HG03066 (cell line): ENCODE measurements around the gene SUGP1.

Source experiments
- ATAC-seq: cut with Tn5 transposase; IDR thresholded peaks from one replicate; pipeline ENCODE4 v1.9.1; 2021; ENCODE audit warnings: low read depth; ENCODE audit not compliant: unreplicated experiment

Gene SUGP1

DNA sequence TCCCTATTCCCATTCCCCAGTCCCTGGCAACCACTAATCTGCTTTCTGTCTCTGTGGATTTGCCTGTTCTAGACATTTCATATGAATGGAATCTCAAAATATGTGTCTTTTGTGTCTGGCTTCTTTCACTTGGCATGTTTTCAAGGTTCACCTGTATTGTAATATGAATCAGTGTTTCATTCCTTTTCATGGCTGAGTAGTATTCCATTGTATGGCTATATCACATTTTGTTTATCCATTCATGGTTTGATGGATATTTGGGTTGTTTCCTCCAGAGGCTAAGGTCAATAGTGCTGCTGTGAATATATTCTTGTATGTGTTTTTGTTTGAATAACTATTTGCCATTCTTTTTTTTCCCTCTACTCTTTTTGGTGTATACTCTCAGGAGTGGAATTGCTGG lies 84.1 kb downstream of the SUGP1 start:
- no peak for ATAC-seq

DNA sequence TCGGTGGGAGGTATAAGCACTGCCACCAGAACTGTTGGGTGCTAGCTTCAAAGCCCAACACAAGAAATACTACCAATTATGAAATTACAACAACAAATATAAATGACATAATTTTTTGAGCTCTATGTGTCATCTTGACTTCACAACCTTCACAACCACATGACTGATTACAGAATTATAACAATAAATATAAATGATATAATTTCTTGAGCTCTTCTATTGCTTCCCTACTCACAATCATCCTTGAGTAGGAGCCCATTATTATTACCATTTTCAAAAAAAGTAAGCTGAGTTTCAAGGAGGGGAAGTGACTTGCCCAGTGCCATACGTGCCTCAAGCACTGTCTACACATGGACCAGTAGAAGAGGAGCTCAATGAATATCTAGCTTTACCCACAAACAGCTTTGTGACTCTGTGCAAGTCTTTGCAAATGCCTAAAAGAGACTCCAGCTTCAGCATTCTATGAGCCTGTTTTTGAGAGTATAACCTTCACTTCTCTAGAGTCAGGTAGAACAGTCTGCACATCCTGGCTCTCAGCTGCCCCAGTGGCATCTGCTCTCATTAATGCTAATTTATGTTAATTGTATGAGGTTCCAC lies 86.0 kb downstream of the SUGP1 start:
- ATAC-seq, result no peak

DNA sequence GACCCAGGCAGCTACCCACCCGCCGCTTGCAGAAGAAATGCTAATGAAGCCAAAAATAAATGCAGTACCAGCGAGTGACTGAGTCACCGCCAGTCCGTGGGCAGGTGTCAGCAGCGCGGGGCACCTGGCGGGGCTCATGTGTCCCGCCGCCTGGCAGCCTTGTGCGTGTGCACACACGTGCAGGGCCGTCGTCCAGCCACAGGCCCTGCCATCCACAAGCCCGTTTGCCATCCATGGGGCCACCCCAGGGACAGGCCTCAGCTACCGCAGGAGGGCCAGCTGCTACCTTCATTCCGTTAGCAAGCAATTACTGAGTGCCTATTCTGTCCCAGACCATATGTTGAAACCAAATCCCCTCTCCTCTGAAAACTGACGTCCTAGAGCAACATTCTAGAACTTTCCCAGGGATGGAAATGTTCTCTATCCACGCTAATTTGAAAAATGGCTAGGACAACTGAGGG lies 88.0 kb downstream of the SUGP1 start:
- ATAC-seq, result no peak

DNA sequence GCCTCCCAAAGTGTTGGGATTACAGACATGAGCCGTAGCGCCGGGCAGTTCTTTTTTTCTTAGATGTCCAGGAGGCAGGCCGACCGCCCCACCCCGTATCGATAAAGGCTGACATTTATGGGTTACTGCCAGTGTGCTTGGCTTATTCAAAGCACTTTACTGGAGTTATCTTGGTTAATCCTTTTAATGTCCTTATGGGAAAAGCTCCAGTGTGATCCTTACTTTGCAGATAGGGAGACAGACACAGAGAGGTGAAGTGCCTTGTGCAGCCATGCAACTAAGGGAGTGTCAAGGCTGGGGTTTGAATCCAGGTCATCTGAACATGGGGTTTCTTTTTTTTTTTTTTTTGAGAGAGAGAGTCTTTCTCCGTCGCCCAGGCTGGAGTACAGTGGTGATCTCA lies 89.3 kb downstream of the SUGP1 start:
- no peak for ATAC-seq

DNA sequence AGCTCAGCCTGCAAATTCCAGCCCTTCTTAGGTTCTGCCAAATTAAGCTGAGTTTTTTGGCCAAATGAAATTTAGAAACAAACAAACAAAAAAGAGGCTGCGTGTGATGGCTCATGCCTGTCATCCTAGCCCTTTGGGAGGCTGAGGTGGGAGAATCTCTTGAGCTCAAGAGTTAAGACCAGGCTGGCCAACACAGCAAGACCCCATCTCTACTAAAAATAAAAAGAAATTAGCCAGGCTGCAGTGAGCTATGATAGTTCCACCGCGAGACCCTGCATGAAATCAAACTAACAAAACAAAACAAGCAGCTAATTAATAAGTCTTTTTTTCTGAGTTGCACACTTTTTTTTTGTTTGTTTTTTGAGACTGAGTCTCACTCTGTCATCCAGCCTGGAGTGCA lies 90.6 kb downstream of the SUGP1 start:
- no peak for ATAC-seq

DNA sequence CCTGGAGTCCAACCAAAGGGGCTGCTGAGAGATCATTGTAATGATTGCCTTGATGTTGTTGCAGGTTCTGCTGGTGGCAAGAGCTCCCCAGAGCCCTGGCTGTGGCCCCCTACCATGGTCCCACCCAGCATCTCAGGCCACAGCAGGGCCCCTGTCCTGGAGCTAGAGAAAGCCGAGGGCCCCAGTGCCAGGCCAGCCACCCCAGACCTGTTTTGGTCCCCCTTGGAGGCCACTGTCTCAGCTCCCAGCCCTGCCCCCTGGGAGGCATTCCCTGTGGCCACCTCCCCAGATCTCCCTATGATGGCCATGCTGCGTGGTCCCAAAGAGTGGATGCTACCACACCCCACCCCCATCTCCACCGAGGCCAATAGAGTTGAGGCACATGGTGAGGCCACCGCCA lies 93.1 kb downstream of the SUGP1 start:
- ATAC-seq, result no peak

DNA sequence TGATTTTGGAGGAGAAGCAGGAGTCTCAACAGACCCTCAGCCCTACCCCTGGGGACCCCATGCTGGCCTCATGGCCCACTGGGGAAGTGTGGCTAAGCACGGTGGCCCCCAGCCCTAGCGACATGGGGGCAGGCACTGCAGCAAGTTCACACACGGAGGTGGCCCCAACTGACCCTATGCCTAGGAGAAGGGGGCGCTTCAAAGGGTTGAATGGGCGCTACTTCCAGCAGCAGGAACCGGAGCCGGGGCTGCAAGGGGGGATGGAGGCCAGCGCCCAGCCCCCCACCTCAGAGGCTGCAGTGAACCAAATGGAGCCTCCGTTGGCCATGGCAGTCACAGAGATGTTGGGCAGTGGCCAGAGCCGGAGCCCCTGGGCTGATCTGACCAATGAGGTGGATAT lies 93.6 kb downstream of the SUGP1 start:
- no peak for ATAC-seq

DNA sequence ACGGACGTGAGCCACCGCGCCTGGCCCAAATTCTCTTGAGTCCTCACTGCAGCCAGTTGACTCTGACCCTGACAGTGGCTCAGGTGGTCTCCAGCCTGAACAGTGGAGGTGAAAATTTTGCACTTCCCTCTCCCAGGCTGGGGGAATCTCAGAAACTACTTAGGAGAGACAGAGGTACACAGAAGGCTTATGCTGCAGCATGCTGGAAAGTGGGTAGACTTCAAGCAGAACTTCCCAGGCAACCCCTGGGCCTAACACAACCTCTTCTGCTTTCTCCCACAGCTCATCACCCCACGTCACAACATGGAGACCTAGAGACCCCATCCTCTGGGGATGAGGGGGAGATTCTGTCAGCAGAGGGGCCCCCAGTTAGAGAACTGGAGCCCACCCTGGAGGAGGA lies 94.1 kb downstream of the SUGP1 start:
- no peak for ATAC-seq
